ENCODE measurements around the gene ANGPTL8. TPM values are rescaled to one million over a fixed set of nuclear protein-coding genes. Genes with fewer than 3 reads are reported as not detected.

ANGPTL8 gene
- total and polyA plus RNA-seq, 10 donors: 0.30 TPM; not detected in 9

DNA sequence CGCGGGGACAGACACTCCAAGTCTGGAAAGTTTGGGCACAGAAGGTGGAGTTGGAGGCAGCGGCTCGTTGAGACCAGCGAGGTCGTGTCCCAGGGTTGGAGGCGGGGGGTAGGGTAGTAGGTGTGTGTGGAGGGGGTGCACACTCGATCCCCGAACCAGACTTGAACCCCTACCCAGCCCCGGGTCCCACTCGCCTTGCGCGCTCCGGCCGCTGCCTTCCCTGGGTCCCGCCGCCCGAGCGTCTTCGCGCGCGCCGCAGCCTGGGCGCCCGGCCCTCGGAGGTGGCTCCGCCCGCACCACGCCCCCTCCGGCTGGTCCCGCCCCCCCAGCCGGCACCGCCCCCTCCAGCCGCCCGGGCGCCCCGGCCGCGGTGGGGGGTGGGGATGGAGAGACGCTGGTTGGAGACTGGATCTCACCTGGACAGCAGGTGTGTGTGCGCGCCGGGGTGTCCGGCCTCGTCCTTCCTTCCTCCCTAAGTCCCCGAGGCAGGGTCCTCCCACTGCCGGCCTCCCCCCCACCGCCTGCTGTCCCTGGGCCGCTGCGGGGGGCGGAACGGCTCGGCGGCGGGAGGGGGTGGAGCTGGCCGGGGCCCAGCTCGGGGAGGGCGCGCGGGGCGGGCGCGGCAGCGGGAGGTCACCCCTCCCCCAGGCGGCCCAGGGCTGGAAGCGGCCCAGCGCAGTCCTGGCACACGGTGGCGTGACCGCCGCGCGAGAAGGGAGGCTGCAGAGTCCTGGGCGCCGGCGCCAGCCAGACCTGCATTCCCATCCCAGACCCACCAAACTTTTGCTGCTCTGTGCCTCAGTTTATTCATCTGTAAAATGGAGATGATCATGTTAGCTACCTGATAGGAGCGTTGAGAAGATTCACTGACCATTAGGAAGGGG is 41.9 kb upstream of the ANGPTL8 start, which contains the start of gene KANK2:
Gene KANK2, minus strand, starts transcription at position 255 of the 884 bp plus-strand sequence. CDS start 3,034 bp downstream, outside the sequence.
- H3K4me3 ChIP-seq: peak within 1 kb of the TSS; percentile 64 to 91 (median 70)
- WGBS, 5 donors: 0 to 4% (median 2%) methylated on average over 18 to 78 of the region's 78 CpGs
- H3K4me1 ChIP-seq: peaks cover 12 to 63% (median 34%) of the 10 kb centered on the region in 6 donors
- peak within 1 kb of the TSS in 7 of 8 donors; percentile 62 to 87 (median 82) for H3K27ac ChIP-seq
- no peaks in the 10 kb centered on the region for H3K9me3 ChIP-seq
- TF ChIP-seq POLR2AphosphoS5 (IDR thresholded peaks at IDR 0.05) (peak; percentile 53 to 79 (median 75)), POLR2A (IDR thresholded peaks at IDR 0.05) (peak in 1 of 3 donors; percentile 5)
- TF ChIP-seq, protein P1, sequence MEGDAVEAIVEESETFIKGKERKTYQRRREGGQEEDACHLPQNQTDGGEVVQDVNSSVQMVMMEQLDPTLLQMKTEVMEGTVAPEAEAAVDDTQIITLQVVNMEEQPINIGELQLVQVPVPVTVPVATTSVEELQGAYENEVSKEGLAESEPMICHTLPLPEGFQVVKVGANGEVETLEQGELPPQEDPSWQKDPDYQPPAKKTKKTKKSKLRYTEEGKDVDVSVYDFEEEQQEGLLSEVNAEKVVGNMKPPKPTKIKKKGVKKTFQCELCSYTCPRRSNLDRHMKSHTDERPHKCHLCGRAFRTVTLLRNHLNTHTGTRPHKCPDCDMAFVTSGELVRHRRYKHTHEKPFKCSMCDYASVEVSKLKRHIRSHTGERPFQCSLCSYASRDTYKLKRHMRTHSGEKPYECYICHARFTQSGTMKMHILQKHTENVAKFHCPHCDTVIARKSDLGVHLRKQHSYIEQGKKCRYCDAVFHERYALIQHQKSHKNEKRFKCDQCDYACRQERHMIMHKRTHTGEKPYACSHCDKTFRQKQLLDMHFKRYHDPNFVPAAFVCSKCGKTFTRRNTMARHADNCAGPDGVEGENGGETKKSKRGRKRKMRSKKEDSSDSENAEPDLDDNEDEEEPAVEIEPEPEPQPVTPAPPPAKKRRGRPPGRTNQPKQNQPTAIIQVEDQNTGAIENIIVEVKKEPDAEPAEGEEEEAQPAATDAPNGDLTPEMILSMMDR (IDR thresholded peaks at IDR 0.05 in 8 of 11, conservative IDR thresholded peaks at IDR 0.05 in 3 of 11): peak in 4 of 11 experiments; percentile 2 to 31 (median 19)
- H3K27me3 ChIP-seq (replicated peaks in 1 of 7): peaks cover 0 to 28% (median 4%) of the 10 kb centered on the region in 7 donors
- intact Hi-C loops (cut with DNase I; ENCODE audit: low total_unique reads): no loop called here
- peaks cover 0 to 50% (median 4%) of the 10 kb centered on the region in 6 donors for H3K36me3 ChIP-seq
- peak; percentile 92 for DNase-seq

DNA sequence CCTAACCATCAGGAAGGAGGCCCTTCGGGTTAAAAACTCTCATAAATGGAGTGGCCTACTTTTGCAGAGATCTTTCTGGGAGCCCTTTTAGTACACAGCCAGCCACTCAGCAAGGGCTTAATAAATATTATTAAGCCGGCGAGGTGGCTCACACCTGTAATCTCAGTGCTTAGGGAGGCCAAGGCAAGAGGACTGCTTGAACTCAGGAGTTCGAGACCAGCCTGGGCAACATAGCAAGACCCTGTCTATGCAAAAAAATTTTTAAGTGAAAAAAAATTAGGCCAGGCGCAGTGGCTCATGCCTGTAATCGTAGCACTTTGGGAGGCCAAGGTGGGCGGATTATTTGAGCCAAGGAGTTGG is 41.3 kb upstream of the ANGPTL8 start:
- intact Hi-C loops (cut with DNase I; ENCODE audit: low total_unique reads): no loop called here
- Histone ChIP-seq H3K36me3 (peaks cover 0 to 45% (median 4%) of the 10 kb centered on the region in 6 donors), H3K27me3 (replicated peaks in 1 of 7) (peaks cover 0 to 28% (median 4%) of the 10 kb centered on the region in 7 donors), H3K4me1 (peaks cover 12 to 60% (median 32%) of the 10 kb centered on the region in 6 donors), H3K4me3 (peak overlapping the region in 4 of 8 donors; percentile 71 to 91 (median 76)), H3K27ac (peak overlapping the region in 7 of 8 donors; percentile 62 to 87 (median 82)), H3K9me3 (no peaks in the 10 kb centered on the region)
- TF ChIP-seq POLR2A (IDR thresholded peaks at IDR 0.05): no peak
- no peak for TF ChIP-seq POLR2AphosphoS5 (IDR thresholded peaks at IDR 0.05)
- TF ChIP-seq, protein P1 (IDR thresholded peaks at IDR 0.05 in 8 of 11, conservative IDR thresholded peaks at IDR 0.05 in 3 of 11): no peak
- WGBS, 5 donors: 67 to 83% (median 77%) methylated on average over 7 of the region's 7 CpGs
- no peak for DNase-seq

DNA sequence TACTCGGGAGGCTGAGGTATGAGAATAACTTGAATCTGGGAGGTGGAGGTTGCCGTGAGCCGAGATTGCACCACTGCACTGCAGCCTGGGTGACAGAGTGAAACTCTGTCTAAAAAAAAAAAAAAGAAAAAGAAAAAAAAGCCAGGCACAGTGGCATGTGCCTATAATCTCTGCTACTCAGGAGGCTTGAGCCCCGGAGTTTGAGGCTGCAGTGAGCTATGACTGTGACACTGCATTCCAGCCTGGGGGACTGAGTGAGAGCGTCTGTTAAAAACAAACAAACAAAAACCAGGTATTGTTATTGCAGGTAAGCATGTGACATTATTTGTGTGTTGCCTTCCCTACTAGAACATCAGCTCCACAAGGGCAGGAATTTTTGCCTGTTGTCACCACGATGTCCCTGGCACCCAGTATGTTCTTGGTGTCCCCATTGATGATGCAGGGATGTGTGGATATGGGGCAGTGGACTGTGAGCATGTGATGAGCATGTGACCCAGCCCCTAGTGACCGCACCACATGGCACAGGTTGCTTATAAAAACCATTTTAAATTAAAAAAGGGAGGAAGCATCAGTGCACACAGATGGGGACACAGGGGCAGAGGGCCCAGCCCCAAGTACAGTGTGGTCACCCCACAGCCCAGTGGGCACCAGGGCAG is 40.5 kb upstream of the ANGPTL8 start:
- H3K4me1 ChIP-seq: peaks cover 12 to 60% (median 35%) of the 10 kb centered on the region in 6 donors
- peak overlapping the region in 4 of 8 donors; percentile 9 to 85 (median 82) for H3K27ac ChIP-seq
- H3K36me3 ChIP-seq: peaks cover 0 to 38% (median 4%) of the 10 kb centered on the region in 6 donors
- peaks cover 0 to 28% (median 4%) of the 10 kb centered on the region in 7 donors for H3K27me3 ChIP-seq (replicated peaks in 1 of 7)
- H3K4me3 ChIP-seq: no peak overlapping the region
- no peak for DNase-seq
- no peaks in the 10 kb centered on the region for H3K9me3 ChIP-seq
- intact Hi-C loops (cut with DNase I; ENCODE audit: low total_unique reads): no loop called here
- TF ChIP-seq, protein P1 (IDR thresholded peaks at IDR 0.05 in 8 of 11, conservative IDR thresholded peaks at IDR 0.05 in 3 of 11): no peak
- TF ChIP-seq POLR2AphosphoS5 (IDR thresholded peaks at IDR 0.05) (no peak), POLR2A (IDR thresholded peaks at IDR 0.05) (no peak)
- WGBS, 5 donors: 68 to 83% (median 77%) methylated on average over 7 of the region's 7 CpGs
